Activated CD4-positive, alpha-beta T cell treated with anti-CD3 and anti-CD28 coated beads, Interleukin-2, amount 50 U/mL, for 1 hour (primary cell): Measurements from ENCODE around the gene HDAC5.
"Not testable (repeated sequence)": the region's sequence is repeated elsewhere in the genome, so short reads cannot be mapped to it uniquely, and the experiment has no call there.

Experiments
- DNase-seq: peaks from one replicate; pipeline ENCODE4 v3.0.0-alpha.2; 2020

Gene HDAC5

GRCh38 chr17:44066204-44066930, 57.1 kb downstream of the HDAC5 start, which contains the start of gene LSM12:
Gene LSM12, minus strand, starts transcription at chr17:44066671. Its CDS starts 84 bp downstream, at chr17:44066587.
- DNase-seq, result peak; percentile 87

DNA sequence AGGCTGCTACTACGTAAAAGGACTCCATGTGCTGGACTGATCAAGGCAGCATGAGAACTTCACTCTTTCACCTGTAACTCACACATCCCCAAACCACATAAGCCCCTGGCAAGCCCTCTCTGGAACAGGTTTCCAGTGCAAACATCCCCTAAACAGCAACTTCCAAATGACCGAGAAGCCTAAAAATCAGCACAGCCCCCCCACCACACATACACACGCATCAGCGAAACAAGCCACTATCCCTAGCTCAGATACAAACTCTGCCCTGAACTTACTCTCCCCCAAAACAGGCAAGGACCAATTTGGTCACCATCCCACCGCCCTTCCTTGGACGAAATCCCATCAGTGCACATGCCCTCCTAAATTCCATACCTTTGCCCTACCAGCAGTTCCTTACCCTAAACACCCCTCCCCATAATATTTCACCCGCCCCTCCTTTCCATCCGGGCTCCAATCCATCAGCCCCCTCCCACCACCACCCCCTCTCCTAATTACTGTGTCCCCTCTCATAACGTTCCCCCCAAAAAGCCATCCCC, 57.7 kb downstream of the HDAC5 start:
- no peak for DNase-seq

- no peak for DNase-seq
Measured at GRCh38 chr17:44063704-44064639, 59.5 kb downstream of the HDAC5 start.

- DNase-seq, result no peak
Measured at GRCh38 chr17:44062871-44063270, 60.6 kb downstream of the HDAC5 start.

DNA sequence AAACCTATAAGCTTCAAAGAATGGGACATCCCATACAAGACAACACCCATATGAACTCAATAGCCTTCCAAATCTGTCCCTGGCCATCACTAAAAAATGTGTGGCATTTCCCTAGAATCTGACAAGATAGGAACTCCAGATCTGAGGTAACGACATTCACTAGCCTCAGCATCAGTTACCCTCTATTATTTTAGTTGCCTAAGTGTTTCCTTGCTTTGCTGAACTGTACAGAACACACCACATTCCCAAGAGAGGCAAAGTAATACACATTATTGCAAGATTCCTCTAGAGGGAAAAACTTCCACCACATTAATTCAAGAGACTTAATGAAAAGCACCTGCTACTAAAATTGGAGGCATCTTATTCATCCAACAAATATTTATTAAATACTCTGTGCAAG, 62.0 kb downstream of the HDAC5 start:
- DNase-seq, result no peak

GRCh38 chr17:44059101-44059892, 64.1 kb downstream of the HDAC5 start:
- no peak for DNase-seq

GRCh38 chr17:44053125-44053872, 70.1 kb downstream of the HDAC5 start:
- no peak for DNase-seq

DNA sequence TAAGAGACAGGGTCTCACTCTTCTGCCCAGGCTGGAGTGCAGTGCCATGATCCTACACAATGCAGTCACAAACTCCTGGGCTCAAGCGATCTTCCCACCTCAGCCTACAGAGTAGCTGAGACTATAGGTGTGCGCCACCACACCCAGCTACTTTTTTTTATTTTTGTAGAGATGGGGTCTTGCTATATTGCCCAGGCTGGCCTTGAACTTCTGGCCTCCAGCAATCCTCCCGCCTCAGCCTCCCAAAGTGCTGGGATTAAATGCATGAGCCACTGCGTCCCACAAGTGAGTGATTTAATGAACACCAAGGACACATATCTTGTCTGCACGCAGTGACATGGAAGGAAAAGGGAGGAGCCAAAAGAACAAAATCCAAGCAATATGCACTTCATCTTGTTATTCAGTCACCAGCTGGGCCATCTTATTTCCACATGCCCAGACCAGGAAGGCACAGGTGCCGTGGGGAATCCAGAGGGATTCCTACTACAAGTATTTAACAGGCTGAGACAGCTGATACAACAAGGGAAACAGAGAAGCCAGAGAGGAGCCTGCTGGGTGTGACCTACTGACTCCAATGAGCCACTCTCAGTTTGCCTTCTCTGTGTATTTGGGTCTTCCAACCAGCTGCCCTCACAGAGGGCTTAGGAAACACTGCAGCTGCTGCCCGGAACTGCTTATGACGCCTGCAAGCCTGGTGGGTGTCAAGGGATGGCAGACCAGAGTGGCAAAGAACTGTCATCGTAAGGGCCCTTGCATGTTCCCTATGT, 74.0 kb downstream of the HDAC5 start:
- no peak for DNase-seq

GRCh38 chr17:44046893-44047292, 76.5 kb downstream of the HDAC5 start:
- DNase-seq, result not testable (repeated sequence)

- no peak for DNase-seq
Measured at GRCh38 chr17:44045486-44045885, 78.0 kb downstream of the HDAC5 start.

DNA sequence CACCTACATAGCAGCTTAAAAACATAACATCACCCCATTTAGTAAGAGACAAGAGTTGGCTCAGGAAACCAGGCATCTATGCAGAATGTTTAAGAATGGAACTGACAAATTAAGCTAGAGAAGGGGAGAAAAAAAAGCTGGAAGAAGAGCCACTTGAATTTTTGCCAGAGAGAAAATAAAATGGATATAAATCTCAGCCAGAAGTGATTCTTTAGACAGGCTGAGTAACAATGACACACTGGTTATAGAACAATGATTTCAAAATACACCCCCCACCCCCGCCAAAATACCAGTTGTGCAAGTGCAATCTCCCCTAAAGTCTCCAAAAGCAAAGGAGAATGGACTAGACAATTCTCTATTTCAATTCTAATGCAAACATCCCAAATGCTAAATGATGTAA, 79.4 kb downstream of the HDAC5 start:
- DNase-seq, result no peak

GRCh38 chr17:44043272-44043696, 80.2 kb downstream of the HDAC5 start:
- no peak for DNase-seq

DNA sequence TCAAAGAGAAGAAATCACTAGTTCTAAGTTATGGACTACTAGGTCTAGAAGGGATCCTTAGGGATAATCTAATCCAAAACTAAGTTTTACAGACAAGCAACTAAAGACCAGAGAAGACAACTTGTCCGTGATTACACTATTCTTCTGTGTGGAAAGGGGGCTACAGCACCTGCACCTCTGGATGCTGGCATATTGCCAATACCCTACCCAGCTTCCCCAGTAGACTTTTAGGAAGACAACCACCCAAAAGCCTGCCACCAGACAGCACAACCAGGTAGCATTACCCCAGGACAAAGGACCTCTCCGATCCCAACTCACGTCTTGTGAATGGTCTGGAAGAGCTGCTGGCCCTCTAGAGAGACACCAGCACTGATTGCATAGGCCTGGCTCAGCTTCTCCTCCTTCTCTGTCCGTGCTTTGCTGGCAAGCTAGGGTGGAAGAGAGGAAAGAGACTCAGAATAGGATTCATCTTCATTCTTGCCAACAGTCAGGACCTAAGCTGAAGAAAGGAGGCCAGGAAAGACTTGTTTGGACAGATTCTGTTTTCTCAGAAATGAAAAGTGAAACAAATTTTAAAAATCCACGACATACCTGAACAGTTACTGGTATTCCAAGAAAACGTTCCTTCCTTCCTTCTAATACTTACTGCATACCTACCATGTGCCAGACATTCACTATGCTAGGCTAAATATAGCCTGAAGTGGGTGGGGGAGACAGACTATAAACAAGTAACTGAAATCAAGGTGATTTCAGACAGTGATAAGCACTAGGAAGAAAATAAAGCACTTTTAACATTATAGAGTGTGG, 83.4 kb downstream of the HDAC5 start:
- no peak for DNase-seq

DNA sequence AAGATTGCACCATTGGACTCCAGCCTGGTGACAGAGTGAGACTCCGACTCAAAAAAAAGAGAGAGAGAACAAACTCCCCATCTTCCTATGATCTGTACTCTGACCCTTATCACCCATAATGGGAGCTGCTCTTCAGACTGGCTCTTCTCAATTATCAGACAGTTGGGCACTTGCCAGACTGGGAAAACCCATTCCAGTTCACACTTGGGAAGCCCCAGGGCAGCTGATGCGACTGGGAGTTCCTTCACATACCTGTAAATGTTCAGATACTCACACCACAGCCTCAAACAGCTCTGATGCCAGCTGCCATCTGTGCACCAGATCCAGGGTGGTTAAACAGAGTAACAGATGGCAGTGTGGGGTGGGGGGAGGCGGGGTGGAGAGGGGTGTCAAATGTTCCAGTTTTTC, 84.8 kb downstream of the HDAC5 start:
- no peak for DNase-seq

- DNase-seq, result no peak
Measured at GRCh38 chr17:44037471-44037870, 86.0 kb downstream of the HDAC5 start.

GRCh38 chr17:44034688-44035087, 88.8 kb downstream of the HDAC5 start:
- DNase-seq, result not testable (repeated sequence)

- no peak for DNase-seq
Measured at GRCh38 chr17:44033861-44034408, 89.5 kb downstream of the HDAC5 start.

DNA sequence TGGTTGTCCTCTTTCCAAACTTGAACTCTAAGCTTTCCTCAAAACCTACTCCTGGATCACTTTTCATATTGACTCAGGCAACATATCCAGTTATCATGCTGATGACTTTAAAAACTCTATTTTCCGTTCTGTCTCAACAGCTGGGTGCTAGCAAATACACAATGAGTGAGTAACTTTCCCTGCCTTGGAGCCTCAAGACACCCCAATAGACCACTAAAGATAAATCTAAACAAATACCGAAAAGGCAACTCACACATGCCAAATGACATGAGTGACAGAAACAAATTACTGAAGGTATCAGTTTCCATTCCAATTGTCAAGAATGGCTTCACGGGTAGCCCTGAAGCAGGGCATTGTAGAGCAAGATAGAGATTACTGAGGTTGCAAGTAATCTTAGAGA, 93.0 kb downstream of the HDAC5 start:
- DNase-seq, result no peak

DNA sequence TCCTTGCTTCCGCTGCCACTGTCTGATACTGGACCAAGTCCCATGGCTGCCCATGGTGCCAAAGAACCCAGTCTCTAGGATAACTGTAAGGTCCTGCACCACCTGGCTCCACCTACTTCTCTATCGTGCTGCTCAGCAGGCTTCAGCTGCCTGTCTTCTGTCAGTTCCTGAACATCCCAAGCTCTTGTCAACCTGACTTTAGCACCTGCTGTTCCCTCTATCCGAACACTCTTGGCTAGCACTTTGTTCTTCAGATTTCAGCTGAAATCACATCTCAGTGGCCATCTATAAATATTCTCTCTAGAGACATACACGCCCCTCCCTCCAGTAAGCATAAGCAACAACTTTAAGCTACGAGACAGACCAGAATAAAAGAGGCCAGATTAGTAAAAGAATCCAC, 93.7 kb downstream of the HDAC5 start:
- DNase-seq, result no peak
